GM21576 (cell line): ENCODE measurements around the gene ALAD.
"Not testable (repeated sequence)": the region's sequence is repeated elsewhere in the genome, so short reads cannot be mapped to it uniquely, and the experiment has no call there.

Experiments used
- ATAC-seq: cut with Tn5 transposase; IDR thresholded peaks from one replicate; pipeline ENCODE4 v1.9.1; 2021; ENCODE audit warnings: mild to moderate bottlenecking, moderate library complexity; ENCODE audit not compliant: unreplicated experiment

The ALAD gene

DNA sequence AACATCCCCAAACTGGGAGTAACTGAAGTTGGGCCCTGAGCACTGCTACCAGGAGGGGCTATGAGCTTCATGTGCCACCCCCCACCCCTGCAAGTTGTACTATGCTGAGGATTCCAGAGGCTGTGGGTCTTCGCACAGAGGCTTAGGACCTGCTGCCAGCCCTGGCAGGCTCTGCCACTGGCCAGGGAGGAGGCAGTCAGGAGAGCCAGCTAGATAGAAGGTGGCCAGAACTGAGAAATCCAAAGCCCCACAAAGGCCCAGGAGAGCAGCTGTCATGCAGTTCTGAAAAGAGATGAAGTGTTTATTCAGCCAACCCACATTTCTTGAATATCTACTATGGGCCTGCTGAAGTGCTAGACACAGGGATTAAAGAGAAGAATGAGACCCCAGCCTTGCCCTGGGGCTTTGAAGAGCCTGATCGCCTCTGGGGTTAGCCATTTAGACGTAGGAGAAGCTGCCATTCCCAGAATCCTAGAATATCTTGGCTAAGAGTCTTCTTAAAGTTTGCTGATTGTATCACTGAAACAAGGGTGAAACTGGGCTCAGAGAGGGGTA lies 1.4 kb downstream of the ALAD start:
- no peak for ATAC-seq

DNA sequence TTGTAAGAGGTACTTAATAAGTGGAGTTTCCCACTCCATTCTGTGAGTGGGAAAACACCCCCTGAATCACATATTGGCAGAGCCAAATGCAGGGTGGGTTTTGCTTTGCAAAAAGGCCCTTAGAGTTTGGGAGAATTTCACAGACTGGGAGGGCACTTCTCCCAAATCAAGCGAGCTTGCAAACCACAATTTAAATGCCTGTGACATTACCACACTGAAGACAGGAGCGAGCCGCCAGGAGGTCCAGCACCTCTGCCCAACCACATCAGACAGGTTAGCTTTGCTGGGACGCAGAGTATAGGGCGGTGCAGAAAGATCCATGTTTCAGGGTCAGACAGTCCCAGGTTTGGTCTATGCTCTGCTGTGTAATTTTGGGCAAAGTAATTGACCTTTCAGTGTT lies 2.3 kb downstream of the ALAD start:
- ATAC-seq = no peak

DNA sequence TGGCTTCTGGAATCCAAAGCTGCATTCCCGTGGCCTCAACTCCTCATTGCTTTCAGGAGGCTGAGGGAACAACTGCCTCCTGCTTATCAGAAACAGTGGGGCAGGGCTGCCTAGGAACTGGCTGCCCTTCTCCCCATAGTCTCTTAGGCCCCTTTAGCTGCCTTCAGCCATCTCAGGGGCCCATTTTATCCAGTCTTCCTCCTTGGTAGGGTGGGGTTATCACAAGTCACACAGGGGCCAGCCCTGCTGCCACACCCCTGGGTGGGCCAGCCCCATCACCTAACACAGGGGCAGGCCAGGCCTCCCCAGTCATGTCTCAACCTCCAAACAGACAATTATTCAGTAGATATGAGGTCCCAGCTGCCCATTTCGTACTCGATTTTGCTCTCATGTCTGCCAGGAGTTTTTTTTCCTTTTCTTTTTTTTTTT lies 3.9 kb downstream of the ALAD start:
- ATAC-seq = no peak

DNA sequence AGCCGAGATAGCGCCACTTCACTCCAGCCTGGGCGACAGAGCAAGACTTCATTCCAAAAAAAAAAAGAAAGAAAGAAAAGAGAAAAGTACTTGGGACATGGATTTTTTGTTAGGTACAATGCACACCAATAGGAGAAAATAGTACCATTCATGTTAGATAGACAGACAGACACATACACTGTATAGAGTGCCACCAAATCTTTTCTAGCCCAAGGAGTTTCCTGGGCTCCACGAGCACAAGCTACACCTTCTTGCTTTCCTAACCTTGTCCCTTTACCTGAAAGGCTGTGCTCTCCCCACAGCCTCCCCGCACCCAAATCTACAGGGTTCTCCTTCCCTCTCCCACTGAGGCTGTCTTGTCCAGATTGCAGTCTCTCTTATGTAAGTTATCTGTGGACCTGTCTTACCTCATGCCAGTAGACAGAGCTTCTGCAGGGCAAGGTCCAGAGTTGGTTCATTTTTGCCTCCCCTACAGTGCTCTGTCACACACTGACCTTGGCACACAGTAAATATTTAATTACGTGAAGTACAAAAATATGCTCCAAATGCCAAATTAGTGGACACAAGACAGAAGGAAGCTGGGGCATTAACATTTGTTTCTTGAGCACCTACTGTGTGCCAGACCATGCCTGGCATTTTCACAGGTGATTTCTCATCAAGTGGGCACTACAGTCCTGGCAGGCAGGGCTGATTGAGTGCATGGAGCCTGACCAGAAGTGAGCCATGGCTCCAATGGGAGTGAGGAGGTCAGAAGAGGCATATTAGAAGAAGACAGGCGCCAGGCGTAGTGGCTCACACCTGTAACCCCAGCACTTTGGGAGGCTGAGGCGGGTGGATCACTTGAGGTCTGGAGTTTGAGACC lies 5.9 kb downstream of the ALAD start:
- no peak for ATAC-seq

DNA sequence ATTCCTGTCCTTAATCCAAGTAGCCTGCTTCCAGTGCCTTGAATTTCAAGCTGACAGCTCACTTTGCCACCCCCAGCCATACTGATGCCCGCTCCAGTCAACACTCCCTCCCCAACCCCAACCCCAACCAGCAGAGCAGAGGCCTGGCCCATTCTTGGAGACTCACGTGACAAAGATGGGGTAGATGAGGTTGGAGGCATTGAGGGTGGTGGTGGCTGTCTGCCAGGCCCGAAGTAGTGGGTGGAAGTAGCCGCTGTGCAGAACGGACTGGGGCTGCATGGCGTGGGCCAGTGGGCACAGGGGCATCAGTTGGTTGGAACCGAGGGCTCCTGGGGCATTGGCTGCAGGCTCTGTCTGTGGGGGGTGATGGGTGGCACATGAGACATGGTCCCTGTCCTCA lies 7.8 kb downstream of the ALAD start:
- ATAC-seq = no peak

DNA sequence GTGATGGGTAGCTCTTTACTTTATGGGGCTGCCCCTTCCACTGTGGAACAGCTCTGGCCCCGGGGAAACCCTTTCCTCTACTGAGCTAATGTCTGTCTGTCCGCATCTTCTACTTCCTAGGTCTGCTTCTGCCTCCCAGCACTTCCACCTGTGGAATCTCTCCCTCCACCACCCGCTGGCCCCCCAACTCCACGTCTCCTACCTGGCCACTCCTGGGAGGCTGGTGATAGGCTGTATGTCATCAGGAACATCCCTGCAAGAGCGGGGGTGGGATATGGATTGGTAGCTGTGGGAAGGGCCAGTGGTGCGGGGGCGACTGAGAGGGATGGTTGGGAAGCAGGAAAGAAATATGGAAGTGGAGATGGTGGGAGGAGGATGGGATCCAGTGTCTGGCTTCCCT lies 9.2 kb downstream of the ALAD start:
- no peak for ATAC-seq

DNA sequence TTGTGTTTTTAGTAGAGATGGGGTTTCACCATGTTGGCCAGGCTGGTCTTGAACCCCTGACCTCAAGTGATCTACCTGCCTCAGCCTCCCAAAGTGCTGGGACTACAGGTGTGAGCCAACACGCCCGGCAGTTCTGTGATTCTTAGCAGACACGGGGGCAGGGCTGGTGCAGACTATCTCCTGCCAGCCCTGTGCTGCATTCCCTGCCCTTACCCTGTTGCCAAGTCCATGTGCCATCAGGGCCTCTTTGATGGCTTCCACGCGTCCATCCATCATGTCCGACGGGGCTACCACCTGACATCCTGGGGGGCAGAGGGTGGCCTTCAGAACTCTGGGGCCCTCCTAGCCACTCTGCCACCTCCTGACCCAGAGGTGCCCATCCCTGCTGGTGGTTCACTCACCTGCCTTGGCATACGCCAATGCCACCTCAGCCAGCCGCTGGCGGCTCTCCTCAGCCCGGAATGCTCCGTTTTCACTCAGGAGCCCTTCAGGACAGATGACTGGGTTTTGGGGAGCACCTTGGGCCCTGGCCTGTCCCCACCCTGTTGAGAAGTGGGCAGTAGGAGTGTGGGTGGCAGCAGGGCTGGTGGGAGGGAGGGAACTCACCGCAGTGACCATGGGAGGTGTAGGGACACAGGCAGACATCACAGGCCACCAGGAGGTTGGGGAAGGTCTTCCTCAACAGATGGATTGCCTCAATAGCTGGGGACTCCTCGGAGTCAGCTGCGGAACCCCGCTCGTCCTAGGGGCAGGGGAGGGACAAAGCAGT lies 10.7 kb downstream of the ALAD start:
- no peak for ATAC-seq

DNA sequence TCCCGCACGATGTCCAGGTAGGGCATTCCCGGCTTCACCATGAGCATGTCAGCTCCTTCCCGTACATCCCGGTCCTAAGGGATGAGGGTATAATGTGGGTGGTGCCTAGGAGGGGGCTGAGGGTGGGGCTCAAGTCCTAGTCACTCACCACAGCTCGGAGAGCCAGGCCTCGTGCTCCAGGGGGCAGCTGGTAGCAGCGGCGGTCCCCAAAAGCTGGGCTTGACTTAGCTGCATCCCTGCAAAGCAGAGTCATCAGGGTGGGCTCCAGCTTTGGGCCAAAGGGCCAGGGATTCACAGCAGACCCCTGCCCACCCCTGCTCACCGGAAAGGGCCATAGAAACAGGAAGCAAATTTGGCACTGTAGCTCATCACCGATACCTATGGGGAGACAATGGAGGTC lies 11.6 kb downstream of the ALAD start:
- no peak for ATAC-seq

DNA sequence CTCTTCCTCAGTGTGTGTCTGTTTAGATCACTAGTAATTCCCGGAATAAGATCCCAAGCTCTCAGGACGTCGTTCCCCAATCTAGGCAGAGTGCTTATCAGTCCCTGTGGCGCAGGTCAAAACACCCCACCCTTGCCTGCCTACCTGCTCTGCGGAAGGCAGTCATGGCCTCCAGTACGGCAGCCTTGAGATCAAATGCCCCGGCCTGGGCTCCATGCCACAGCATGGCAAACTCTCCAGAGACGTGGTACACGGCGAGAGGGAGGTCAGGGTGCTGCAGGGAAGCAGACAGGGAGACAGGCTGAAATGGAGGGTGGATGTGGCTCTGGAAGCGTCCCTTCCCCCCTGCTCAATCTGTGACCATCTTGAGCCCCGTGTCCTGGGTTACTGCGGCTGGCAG lies 12.3 kb downstream of the ALAD start:
- no peak for ATAC-seq

DNA sequence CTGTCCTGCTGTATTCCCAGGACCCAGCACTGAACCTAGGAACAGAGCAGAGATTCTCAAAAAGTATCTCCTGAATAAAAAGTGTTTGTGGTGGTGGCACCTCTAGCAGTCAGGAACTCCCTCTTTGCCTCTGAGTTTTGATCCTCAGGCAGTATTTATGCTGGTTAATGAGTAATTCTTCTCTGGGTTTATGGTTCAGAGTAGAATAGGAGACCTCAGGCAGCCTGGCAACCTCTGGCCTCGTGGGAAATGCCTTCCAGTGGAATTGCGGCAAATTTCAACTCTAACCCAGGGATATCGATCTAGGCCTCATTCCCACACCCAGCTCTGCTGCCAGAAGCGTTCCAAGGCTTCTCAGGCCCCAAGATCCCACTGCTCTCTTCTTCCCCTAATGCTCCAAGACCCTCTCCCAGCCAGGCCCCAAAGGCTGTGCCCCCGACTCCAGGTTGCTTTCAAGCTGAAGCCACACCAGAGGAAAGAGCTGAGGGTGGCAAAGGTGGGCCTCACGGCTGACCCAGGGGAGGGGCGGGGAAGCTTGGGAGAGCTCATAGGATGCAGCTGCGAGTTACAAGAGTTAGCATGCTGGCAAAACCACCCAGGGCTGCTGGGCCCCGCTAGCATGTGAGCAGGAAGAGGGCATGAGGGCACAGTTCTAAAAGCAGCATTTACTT lies 13.4 kb downstream of the ALAD start:
- no peak for ATAC-seq

DNA sequence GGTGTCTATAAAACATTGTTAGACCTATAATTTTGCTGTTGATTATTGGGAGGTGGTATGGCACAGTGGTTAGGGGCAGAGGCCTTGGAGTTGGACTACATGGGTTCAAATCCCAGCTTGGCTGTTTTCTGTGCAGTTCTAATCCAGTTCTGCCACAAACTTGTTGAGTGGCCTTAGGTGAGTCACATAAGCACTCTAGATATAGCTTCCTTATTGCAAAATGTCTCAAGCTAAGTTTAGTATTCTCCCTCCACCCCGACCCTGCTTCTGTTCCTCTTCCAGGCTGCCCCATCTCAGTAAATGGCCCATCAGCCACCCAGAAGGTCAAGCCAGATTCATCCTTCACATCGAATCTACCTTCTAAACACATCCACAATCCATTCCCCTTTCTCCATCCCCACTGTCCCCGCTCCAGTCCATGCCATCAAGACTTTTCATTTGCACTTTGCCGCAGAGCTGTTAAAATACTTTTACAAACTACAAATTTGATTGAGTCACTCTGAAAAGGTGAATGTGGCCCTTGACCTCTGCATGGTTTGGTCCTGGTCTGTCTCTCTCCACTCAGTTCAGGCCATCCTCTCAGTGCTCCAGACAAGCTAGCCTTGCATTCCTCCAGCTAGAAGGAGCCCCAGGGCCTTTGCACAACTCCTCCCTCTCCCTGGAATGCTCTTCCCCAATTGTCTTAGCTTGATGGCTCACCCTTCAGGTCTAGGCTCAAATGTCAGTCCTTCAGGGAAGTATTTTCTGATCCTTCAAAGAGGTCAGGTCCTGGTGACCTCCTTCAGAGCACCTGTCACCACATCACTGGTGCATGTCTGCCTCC lies 14.3 kb downstream of the ALAD start:
- ATAC-seq = no peak

DNA sequence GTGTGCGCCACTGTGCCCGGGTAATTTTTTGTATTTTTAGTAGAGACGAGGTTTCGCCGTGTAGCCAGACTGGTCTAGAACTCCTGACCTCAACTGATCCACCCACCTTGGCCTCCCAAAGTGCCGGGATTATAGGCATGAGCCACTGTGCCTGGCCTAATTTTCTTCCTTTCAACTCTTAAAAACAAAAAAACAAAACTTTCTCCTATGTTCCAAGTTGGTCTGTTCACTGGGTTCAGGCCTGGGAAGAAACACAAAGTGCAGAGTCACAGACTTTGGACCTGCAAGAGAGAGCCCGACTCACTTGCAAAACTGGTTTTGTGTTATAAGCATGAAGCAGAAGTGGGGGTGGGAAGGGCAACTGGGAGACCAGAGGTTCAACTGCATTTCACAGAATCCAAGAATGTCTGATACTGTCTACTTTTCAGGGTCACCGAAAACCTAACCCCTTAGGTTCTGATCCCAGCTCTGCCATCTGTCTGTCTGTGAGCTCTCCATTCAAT lies 19.1 kb downstream of the ALAD start:
- ATAC-seq = no peak

DNA sequence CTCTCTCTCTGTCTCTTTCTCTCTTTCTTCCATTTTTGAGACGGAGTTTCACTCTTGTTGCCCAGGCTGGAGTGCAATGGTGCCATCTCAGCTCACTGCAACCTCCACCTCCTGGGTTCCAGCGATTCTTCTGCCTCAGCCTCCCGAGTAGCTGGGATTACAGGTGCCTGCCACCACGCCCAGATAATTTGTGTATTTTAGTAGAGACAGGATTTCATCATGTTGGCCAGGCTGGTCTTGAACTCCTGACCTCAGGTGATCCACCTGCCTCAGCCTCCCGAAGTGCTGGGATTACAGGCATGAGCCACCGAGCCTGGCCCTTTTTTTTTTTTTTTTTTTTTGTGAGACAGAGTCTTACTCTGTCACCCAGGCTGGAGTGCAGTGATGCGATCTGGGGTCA lies 19.6 kb downstream of the ALAD start:
- not testable (repeated sequence) for ATAC-seq

DNA sequence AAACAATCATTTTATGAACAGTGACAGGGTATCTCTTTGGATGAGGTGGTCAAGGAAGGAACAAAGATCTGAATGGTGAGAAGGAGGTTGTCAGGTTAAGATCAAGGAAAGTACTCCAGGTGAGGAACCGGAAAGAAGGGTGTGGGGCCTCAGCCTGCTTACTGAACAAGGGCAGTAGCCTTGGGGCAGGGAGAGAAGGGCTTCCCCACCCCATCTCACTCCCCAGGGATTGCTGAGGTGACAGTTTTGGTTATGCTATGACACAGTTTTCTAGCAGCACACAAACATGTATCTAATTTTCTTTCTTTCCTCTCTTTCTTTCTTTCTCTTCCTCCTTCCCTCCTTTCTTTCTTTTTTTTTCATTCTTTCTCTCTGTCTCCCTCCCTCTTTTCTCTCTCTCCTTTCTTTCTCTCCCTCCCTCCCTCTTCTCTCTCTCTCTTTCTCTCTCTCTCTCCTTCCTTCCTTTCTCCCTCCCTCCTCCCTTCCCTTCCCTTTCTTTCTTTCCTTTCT lies 20.2 kb downstream of the ALAD start:
- ATAC-seq = peak; percentile 72

DNA sequence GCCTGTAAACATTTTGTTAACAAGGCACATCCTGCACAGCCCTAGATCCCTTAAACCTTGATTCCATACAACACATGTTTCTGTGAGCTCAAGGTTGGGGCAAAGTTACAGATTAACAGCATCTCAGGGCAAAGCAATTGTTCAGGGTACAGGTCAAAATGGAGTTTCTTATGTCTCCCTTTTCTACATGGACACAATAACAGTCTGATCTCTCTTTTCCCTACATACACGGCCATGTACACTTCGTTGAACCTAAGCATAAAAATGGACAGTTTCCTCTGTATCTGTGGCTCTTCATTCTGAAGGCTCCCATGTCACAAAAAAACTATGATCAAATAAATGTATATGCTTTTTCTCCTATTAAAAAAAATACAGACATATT lies 21.3 kb downstream of the ALAD start:
- ATAC-seq = not testable (repeated sequence)

DNA sequence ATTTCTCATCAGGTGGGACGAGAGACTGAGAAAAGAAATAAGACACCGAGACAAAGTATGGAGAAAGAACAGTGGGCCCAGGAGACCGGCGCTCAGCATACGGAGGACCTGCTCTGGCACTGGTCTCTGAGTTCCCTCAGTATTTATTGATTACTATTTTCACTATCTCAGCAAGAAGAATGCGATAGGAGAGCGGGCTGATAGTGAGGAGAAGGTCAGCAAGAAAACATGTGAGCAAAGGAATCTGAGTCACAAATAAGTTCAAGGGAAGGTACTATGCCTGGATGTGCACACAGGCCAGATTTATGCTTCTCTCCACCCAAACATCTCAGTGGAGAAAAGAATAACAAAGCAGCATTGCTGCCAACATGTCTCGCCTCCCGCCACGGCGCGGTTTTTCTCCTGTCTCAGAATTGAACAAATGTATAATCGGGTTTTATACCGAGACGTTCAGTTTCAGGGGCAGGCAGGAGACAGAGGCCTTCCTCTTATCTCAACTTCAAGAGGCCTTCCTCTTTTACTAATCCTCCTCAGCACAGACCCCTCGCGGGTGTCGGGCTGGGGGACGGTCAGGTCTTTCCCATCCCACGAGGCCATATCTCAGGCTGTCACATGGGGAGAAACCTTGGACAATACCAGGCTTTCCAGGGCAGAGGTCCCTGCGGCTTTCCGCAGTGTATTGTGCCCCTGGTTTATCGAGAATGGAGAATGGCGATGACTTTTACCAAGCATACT lies 21.8 kb downstream of the ALAD start:
- ATAC-seq = not testable (repeated sequence)

DNA sequence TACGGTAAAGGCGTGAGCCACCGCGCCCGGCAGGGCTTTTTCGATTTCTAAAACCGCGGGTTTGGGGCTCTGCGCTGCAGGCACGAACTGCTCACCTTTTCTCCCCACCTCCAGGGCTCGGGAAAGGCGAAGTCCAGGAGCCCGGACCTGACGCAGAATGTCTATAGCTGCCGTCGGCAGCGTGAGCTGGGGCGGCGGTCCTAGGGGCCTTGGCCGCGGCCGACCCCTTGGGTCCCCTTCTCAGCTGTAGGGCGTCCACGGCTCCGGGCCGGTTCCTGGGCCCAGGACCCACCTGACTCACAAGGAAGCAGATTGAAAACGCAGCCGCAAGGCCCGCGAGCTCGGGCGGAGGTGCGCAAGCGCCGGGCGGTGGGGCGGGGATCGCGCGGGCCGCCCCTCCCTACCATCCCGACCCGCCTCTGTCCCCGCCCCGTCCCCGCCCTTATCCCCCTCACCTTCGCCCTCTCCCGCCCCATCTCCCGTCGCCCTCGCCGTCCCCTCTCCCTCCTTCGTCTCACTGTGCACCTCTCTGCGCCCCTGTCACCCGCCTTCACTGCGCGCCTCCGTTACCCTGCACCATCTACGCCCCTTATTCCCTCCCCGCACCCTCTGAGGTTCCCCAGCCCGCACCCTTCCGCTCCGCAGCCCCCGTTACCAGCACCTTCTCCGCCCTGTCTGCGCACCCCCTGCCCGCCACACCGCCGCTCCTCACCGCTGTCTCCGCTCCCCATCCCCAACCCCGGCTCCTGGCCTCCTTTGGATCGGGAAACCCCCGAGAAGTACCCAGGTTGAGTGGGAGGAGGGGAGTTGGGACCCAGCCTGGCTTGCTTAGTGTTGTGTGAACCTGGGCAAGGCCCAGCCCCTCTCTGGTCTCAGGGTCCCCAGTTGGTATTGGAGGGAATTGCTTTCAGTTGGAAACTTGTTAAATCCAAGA lies 24.2 kb downstream of the ALAD start, which contains the start of gene HDHD3:
HDHD3 (minus strand) TSS at position 353 of the 934 bp plus-strand sequence. CDS start 2,632 bp downstream, outside the sequence.
- peak; percentile 71 for ATAC-seq
